Ishikawa (cell line): Measurements from ENCODE around the gene RXRA.

Experiments used
- CEBPB ChIP-seq: IDR thresholded peaks from 2 replicates; pipeline ENCODE4 v1.6.1; 2012
- CREB1 ChIP-seq: IDR thresholded peaks from 2 replicates; pipeline ENCODE4 v1.6.1; 2012; ENCODE audit warnings: low read depth
- EGR1 ChIP-seq: IDR thresholded peaks from 2 replicates; pipeline ENCODE4 v1.6.1; 2012
- EP300 ChIP-seq: IDR thresholded peaks from 2 replicates; pipeline ENCODE4 v1.6.1; 2012; ENCODE audit warnings: borderline replicate concordance
- FOXM1 ChIP-seq: IDR thresholded peaks from 2 replicates; pipeline ENCODE4 v1.6.1; 2012; ENCODE audit warnings: low read depth, borderline replicate concordance
- MAX ChIP-seq: IDR thresholded peaks from 2 replicates; pipeline ENCODE4 v1.6.1; 2012
- NFIC ChIP-seq: IDR thresholded peaks from 2 replicates; pipeline ENCODE4 v1.6.1; 2012
- RAD21 ChIP-seq: IDR thresholded peaks from 2 replicates; pipeline ENCODE4 v1.6.1; 2012; ENCODE audit warnings: low read depth
- REST ChIP-seq: IDR thresholded peaks from 2 replicates; pipeline ENCODE4 v1.6.1; 2012; ENCODE audit warnings: low read depth, mild to moderate bottlenecking
- TAF1 ChIP-seq: IDR thresholded peaks from 2 replicates; pipeline ENCODE4 v1.6.1; 2012; ENCODE audit warnings: low read depth, mild to moderate bottlenecking
- TCF12 ChIP-seq: IDR thresholded peaks from 2 replicates; pipeline ENCODE4 v1.6.1; 2012; ENCODE audit warnings: low read depth
- TEAD4 ChIP-seq: IDR thresholded peaks from 2 replicates; pipeline ENCODE4 v1.6.1; 2012
- YY1 ChIP-seq: IDR thresholded peaks from 2 replicates; pipeline ENCODE4 v1.6.1; 2012; ENCODE audit warnings: low read depth
- ZBTB7A ChIP-seq: IDR thresholded peaks from 2 replicates; pipeline ENCODE4 v1.6.1; 2012; ENCODE audit warnings: low read depth

- TF ChIP-seq TEAD4: no peak
- no peak for TF ChIP-seq REST
- TF ChIP-seq TAF1: no peak
- TF ChIP-seq YY1: no peak
- TF ChIP-seq ZBTB7A: no peak
- no peak for TF ChIP-seq EGR1
- no peak for TF ChIP-seq CEBPB
- TF ChIP-seq TCF12: no peak
- TF ChIP-seq NFIC: no peak
- TF ChIP-seq FOXM1: no peak
- no peak for TF ChIP-seq MAX
- no peak for TF ChIP-seq RAD21
- TF ChIP-seq CREB1: no peak
- no peak for TF ChIP-seq EP300
These were observed 62.7 kb downstream of the RXRA start for GRCh38 chr9:134388976-134389375.
